GM18951 (cell line): ENCODE data around the gene NME3.
"Not testable (repeated sequence)": the region's sequence is repeated elsewhere in the genome, so short reads cannot be mapped to it uniquely, and the experiment has no call there.

ENCODE experiments used
- POLR2A ChIP-seq: IDR thresholded peaks from 4 replicates; pipeline ENCODE4 v1.6.1; 2011; ENCODE audit warnings: mild to moderate bottlenecking; ENCODE audit not compliant: insufficient read length, insufficient read depth; ENCODE audit errors: extremely low read depth
- in situ Hi-C: fragments of 300-500 bp; cut with MboI; formaldehyde crosslinking; loops from one replicate; pipeline ENCODE4 v1.12.0; 2022; ENCODE audit warnings: low sequenced_read_pairs, mixed read lengths, inconsistent platforms; ENCODE audit not compliant: unreplicated experiment

NME3 gene

GRCh38 chr16:1749152-1750117 lies 21.9 kb downstream of the NME3 start:
- no peak for TF ChIP-seq POLR2A
- in situ Hi-C loops, result no loop called here

- in situ Hi-C loops, result no loop called here
- TF ChIP-seq POLR2A, result no peak
Observed at GRCh38 chr16:1747934-1748333, 23.4 kb downstream of the NME3 start.

- in situ Hi-C loops, result no loop called here
- TF ChIP-seq POLR2A, result no peak
Observed at GRCh38 chr16:1746693-1747195, 24.6 kb downstream of the NME3 start.

GRCh38 chr16:1745900-1746692 lies 25.2 kb downstream of the NME3 start:
- TF ChIP-seq POLR2A, result no peak
- in situ Hi-C loops, result no loop called here

- in situ Hi-C loops, result no loop called here
Observed at GRCh38 chr16:1745181-1745899, 26.0 kb downstream of the NME3 start.

GRCh38 chr16:1744338-1744840 lies 27.0 kb downstream of the NME3 start:
- in situ Hi-C loops, result no loop called here
- TF ChIP-seq POLR2A, result no peak

More at GRCh38 chr16:1745181-1745899, 26.0 kb downstream of the NME3 start:
- TF ChIP-seq POLR2A, result no peak

GRCh38 chr16:1743376-1744337 lies 27.7 kb downstream of the NME3 start:
- no peak for TF ChIP-seq POLR2A
- in situ Hi-C loops, result no loop called here

GRCh38 chr16:1741553-1742165 lies 29.7 kb downstream of the NME3 start:
- in situ Hi-C loops, result no loop called here
- no peak for TF ChIP-seq POLR2A

GRCh38 chr16:1740781-1741490 lies 30.4 kb downstream of the NME3 start:
- in situ Hi-C loops, result no loop called here
- no peak for TF ChIP-seq POLR2A

GRCh38 chr16:1740234-1740633 lies 31.1 kb downstream of the NME3 start:
- in situ Hi-C loops, result no loop called here
- TF ChIP-seq POLR2A, result no peak

GRCh38 chr16:1734816-1735215 lies 36.5 kb downstream of the NME3 start:
- no peak for TF ChIP-seq POLR2A
- in situ Hi-C loops, result no loop called here

GRCh38 chr16:1734123-1734522 lies 37.2 kb downstream of the NME3 start:
- no peak for TF ChIP-seq POLR2A

GRCh38 chr16:1732551-1732987 lies 38.8 kb downstream of the NME3 start:
- in situ Hi-C loops, result not testable (repeated sequence)

More at GRCh38 chr16:1734123-1734522, 37.2 kb downstream of the NME3 start:
- in situ Hi-C loops, result no loop called here
